ENCODE data around the gene SLC16A11. TPM values are rescaled to one million over a fixed set of nuclear protein-coding genes. Genes with fewer than 3 reads are reported as not detected.
"Not testable (repeated sequence)": the region's sequence is repeated elsewhere in the genome, so short reads cannot be mapped to it uniquely, and the experiment has no call there.

Gene SLC16A11
- under 1 TPM; 0.58 to 0.84 TPM for total RNA-seq
- long read RNA-seq, result 0 reads

DNA sequence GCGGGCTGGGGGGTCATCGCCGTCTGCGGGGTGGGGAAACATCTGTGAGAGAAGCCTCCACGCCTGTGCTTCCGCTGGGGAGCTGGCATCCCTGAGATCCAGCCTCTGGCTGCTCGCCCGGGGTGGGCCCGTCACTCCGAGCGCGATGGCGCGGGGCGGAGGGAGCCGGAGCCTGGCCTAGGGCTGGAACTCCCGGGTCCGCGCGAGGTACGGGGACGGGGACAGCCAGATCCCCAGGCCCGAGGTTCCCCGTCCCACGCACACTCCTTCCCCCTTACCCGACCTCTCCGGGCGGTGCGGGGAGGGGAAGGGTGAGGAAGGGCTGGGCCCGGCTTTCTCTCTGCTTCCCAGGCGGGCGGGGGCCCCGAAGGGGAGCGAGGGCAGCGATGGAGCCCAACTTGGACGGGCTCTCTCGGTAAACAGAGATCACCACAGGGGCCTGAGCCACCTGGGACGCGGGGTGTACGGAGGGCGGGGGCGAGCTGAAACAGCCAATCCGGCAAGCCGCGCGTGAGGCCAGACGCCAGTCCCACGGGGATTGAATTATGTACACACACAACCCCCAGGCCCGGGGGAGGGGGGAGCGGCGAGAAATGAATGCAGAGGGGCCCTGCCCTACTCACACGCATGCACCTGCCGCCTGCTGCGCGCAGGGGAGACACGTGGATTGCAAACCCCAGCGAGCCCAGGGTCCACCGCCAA lies at the start of gene SLC16A11:
Gene SLC16A11, minus strand, starts transcription at position 596 of the 702 bp plus-strand sequence. Its CDS starts 579 bp downstream, at position 17.
- DNase-seq (peak in 1 of 2 donors; percentile 59), ATAC-seq (peak; percentile 26)
- intact Hi-C loops (cut with DNase I, micrococcal nuclease), result no loop called here

DNA sequence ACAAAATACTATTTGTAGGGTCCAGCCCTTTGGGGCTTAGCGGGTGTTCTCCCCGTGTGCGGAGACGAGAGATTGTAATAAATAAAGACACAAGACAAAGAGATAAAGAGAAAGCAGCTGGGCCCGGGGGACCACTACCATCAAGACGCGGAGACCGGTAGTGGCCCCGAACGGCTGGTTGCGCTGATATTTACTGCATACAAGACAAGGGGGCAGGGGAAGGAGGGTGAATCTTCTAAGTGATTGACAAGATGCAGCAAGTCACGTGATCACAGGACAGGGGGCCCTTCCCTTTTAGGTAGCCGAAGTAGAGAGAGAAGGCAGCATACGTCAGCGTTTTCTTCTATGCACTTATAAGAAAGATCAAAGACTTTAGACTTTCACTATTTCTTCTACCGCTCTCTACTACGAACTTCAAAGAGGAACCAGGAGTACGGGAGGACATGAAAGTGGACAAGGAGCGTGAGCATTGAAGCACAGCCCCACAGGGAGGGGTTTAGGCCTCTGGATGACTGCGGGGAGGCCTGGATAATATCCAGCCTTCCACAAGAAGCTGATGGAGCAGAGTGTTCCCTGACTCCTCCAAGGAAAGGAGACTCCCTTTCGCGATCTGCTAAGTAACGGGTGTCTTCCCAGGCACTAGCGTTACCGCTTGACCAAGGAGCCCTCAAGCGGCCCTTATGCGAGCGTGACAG lies 47.6 kb upstream of the SLC16A11 start:
- DNase-seq; intact Hi-C loops (cut with DNase I, micrococcal nuclease); ATAC-seq: not testable (repeated sequence)

GRCh38 chr17:7089570-7089969 lies 45.7 kb upstream of the SLC16A11 start:
- DNase-seq; intact Hi-C loops (cut with DNase I, micrococcal nuclease); ATAC-seq: not testable (repeated sequence)

- DNase-seq, ATAC-seq: not testable (repeated sequence)
Measured at GRCh38 chr17:7088442-7088841, 44.5 kb upstream of the SLC16A11 start.

GRCh38 chr17:7084088-7084487 lies 40.2 kb upstream of the SLC16A11 start:
- no peak for DNase-seq
- ATAC-seq, result no peak

More at GRCh38 chr17:7088442-7088841, 44.5 kb upstream of the SLC16A11 start:
- intact Hi-C loops (cut with DNase I, micrococcal nuclease), result not testable (repeated sequence)

GRCh38 chr17:7083592-7083991 lies 39.7 kb upstream of the SLC16A11 start:
- DNase-seq (no peak), ATAC-seq (no peak)
- intact Hi-C loops (cut with DNase I, micrococcal nuclease), result no loop called here

More at GRCh38 chr17:7084088-7084487, 40.2 kb upstream of the SLC16A11 start:
- intact Hi-C loops (cut with DNase I, micrococcal nuclease), result no loop called here

- DNase-seq (no peak), ATAC-seq (no peak)
- intact Hi-C loops (cut with DNase I, micrococcal nuclease), result no loop called here
Measured at GRCh38 chr17:7081341-7082062, 37.6 kb upstream of the SLC16A11 start.

- DNase-seq (no peak), ATAC-seq (no peak)
- intact Hi-C loops (cut with DNase I, micrococcal nuclease), result no loop called here
Measured at GRCh38 chr17:7080456-7081041, 36.7 kb upstream of the SLC16A11 start.

GRCh38 chr17:7079581-7080455 lies 35.9 kb upstream of the SLC16A11 start, which contains the start of gene CLEC10A:
Gene CLEC10A, minus strand, starts transcription at chr17:7080251. Its CDS starts 1,439 bp downstream, at chr17:7078812.
- DNase-seq (no peak), ATAC-seq (no peak)
- intact Hi-C loops (cut with DNase I, micrococcal nuclease), result no loop called here

DNA sequence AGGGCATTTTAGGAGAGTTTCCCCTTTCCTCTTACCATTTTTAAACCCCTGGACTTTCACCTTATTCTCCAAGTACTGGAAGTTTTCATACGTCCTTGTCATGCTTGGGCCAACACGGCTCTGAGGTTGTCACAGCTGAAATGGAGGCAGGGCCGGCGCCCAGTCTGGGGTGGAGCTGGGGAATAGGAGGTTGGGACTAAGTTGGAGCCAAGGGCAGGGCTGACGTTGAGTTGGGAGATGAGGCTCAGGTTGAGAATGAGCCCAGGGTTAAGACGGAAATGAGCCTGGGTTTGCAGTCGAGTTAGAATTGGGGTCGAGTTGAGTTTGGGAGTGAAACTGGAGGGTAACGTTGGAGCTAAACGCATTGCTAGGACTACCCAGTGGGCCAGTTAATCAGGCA lies 34.8 kb upstream of the SLC16A11 start:
- DNase-seq (no peak), ATAC-seq (no peak)
- intact Hi-C loops (cut with DNase I, micrococcal nuclease), result no loop called here

DNA sequence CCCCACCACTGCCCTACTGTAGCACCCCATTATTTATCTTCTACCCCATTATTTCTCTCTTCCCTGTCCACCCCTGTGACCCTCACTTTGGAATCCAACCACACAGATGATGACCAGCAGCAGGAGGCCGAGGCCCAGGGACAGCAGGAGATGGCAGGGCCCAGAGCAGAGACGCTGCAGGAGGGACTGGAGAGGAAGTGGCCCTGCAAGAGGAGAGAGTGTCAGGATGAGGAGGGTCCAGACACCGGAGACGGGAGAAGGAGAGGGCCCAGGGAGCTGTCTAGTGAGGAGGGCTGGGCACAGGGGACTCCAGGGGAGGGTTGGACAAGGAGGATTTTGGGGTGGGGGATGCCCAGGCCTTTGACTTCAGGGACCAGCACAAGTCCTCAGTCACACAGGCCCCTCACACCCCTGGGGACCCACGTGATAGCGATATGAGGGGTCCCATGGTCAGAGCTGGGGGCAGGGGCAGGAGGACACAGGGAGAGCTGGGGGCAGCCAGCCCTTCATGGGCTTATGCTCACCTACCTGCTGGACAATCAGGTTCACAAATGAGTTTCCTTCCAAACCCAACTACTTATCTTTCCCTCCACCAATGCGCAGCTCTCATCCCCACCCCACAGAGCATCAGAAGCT lies 34.1 kb upstream of the SLC16A11 start:
- ATAC-seq, result no peak
- DNase-seq, result no peak
- intact Hi-C loops (cut with DNase I, micrococcal nuclease), result no loop called here

DNA sequence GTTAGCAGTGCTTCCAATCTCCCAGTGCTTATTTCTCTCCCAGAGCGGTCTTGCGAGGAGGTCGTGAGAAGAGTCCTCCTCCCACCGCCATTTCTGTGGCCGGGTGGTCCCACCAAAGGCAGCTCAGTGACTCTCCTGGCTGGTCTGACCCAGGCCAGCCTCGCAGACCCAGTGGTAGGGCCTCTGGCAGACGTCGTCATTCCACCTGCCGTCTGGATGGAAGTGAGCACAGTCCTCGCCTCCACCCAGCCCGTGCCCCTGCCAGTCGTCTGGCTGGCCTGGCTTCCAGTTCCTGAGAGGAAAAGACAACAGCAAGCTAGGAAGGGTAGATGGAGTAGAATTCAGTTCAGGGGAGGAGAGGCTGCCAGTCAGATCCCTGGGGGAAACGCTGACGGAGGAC lies 31.0 kb upstream of the SLC16A11 start:
- intact Hi-C loops (cut with DNase I, micrococcal nuclease), result no loop called here
- DNase-seq (no peak), ATAC-seq (no peak)

- DNase-seq (no peak), ATAC-seq (no peak)
- intact Hi-C loops (cut with DNase I, micrococcal nuclease), result no loop called here
Measured at GRCh38 chr17:7072406-7072805, 28.5 kb upstream of the SLC16A11 start.

DNA sequence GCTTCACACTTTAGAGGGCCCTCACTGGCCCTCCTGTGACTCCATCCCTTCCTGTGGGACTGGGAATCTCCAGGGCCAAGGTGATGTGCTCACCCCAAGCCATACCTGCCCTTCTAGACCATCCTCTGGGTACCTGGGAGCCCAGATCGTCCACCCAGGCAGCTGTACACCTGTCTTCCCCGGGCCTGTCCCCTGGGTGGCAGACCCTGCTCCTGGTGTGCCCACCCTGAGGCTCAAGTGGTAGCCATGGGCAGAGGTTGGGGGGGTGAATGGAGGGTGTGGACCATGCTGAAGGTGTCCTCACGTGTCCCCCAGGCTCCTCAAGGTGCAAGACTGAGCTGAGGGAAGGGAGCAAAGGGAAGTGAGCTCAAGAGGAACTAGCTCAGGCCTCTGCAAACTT lies 26.8 kb upstream of the SLC16A11 start:
- no peak for ATAC-seq
- intact Hi-C loops (cut with DNase I, micrococcal nuclease), result no loop called here
- no peak for DNase-seq

GRCh38 chr17:7068268-7068667 lies 24.4 kb upstream of the SLC16A11 start:
- DNase-seq, result no peak
- intact Hi-C loops (cut with DNase I, micrococcal nuclease), result no loop called here
- no peak for ATAC-seq

- intact Hi-C loops (cut with DNase I, micrococcal nuclease), result no loop called here
- DNase-seq (no peak), ATAC-seq (no peak)
Measured at GRCh38 chr17:7067198-7067597, 23.3 kb upstream of the SLC16A11 start.

DNA sequence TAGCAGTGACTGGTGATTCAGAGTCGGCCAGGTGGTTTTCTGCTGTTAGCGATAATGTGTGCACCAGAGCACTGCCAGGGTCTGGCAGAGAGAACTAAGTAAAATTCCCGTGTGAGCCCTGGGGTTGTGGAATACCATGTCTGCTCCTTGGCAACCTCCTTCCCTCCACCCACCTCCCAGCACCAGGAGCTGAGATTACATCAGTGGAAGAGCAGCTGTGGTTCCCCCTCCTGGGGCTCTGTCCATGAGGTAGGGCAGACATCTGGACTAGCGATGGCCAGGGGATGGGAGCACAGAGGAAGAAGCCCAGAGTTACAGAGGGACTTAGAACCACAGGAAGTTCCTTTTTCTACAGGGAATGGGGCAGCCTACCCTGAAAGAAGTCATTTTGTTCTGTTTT lies 20.4 kb upstream of the SLC16A11 start:
- ATAC-seq (no peak), DNase-seq (no peak)
- intact Hi-C loops (cut with DNase I, micrococcal nuclease), result no loop called here
